Prostate gland (tissue), 2 donors: ENCODE results near the gene AKTIP.

Source experiments
- POLR2A ChIP-seq: fragments of 450-650 bp; IDR thresholded peaks from one replicate; pipeline ENCODE4 v1.6.1; 2016; ENCODE audit warnings: antibody characterized with exemption, mild to moderate bottlenecking
- POLR2AphosphoS5 ChIP-seq: sonication (generic); formaldehyde crosslinking; IDR thresholded peaks from one replicate; pipeline ENCODE4 v1.6.1; 2017; ENCODE audit warnings: antibody characterized with exemption
- TF ChIP-seq, protein P1 (sequence below), 4 experiments: fragments of 200-600 bp in 2 of 4; fragments of 450-650 bp in 2 of 4; sonication (generic) in 2 of 4; IDR thresholded peaks; 1 replicate in 3 of 4; 2 replicates in 1 of 4; pipeline ENCODE4 v1.5.1; 2016 to 2019; ENCODE audit warnings: antibody characterized with exemption in 4 of 4, mild to moderate bottlenecking in 2 of 4, moderate library complexity in 2 of 4

GRCh38 chr16:53501216-53501859 is 1.7 kb downstream of the AKTIP start:
- TF ChIP-seq POLR2A (no peak), POLR2AphosphoS5 (no peak)
- TF ChIP-seq, protein P1, sequence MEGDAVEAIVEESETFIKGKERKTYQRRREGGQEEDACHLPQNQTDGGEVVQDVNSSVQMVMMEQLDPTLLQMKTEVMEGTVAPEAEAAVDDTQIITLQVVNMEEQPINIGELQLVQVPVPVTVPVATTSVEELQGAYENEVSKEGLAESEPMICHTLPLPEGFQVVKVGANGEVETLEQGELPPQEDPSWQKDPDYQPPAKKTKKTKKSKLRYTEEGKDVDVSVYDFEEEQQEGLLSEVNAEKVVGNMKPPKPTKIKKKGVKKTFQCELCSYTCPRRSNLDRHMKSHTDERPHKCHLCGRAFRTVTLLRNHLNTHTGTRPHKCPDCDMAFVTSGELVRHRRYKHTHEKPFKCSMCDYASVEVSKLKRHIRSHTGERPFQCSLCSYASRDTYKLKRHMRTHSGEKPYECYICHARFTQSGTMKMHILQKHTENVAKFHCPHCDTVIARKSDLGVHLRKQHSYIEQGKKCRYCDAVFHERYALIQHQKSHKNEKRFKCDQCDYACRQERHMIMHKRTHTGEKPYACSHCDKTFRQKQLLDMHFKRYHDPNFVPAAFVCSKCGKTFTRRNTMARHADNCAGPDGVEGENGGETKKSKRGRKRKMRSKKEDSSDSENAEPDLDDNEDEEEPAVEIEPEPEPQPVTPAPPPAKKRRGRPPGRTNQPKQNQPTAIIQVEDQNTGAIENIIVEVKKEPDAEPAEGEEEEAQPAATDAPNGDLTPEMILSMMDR (IDR thresholded peaks at IDR 0.05): no peak
